Heart left ventricle (tissue), 13 donors: ENCODE data around the gene SMYD4.

Experiments used
- POLR2A ChIP-seq, 2 donors: fragments of 450-650 bp; IDR thresholded peaks; one replicate each; pipeline ENCODE4 v1.6.1; 2017; ENCODE audit warnings: antibody characterized with exemption in 2 of 2, mild to moderate bottlenecking in 2 of 2, moderate library complexity in 2 of 2
- TF ChIP-seq, protein P1 (sequence below), 12 donors: fragments of 200-600 bp; sonication (generic) in 4 of 12; IDR thresholded peaks; one replicate each; pipeline versions ENCODE4 v1.5.0 to v1.8.0; 2018 to 2022; ENCODE audit warnings: antibody characterized with exemption in 12 of 12, mild to moderate bottlenecking in 5 of 12
- donor health status: ischemic (EF 13 %, LVEDD 7.1; RV severe dilation, severe dysfunction).
- donor health status: DM: no; HTN: yes; CAD: no.
- donor health status: DM: no; HTN: no; CAD: no.
- donor health status: ischemic (EF 25% LVEDD 6.9; RV normal size, moderate dysfunction).
- donor health status: ischemic (EF 25% LVEDD 5.7; RV mildly dilated, moderate dysfunction).
- donor health status: ischemic (EF 35%, LVEDD 5.7; RV mildly dilated, moderate dysfunction).
- donor health status: nonischemic (EF 11% LVEDD 7.7; RV severe dilation, severe dysfunction).
- donor health status: DM: yes; HTN: yes; CAD: no.
- donor health status: PGD.
- donor health status: ischemic (EF 29% LVEDD 5.4; RV normal size, mild dysfunction).
- donor health status: nonischemic (EF 23%, LVEDD 6.1; RV moderate dilation, normal function).

DNA sequence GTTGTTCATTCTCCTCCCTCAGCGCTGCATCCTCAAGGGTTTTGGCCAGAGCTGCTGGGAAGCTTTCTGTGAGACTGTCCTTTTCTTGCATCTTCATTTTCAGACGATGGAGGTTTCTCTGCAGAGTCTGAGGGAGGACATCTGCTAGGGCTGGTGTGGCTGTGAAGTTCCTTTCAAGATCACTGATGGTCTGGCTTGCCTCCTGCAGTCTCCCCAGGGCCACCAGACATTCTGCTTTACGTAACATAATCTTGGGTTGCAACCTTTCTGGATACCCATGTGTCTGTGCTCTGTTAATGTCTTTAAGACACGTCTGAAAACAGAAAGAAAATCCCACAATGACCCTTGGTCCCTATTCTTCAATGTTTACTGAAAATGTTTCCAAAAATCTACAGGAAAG lies 29.0 kb downstream of the SMYD4 start:
- TF ChIP-seq, protein P1, sequence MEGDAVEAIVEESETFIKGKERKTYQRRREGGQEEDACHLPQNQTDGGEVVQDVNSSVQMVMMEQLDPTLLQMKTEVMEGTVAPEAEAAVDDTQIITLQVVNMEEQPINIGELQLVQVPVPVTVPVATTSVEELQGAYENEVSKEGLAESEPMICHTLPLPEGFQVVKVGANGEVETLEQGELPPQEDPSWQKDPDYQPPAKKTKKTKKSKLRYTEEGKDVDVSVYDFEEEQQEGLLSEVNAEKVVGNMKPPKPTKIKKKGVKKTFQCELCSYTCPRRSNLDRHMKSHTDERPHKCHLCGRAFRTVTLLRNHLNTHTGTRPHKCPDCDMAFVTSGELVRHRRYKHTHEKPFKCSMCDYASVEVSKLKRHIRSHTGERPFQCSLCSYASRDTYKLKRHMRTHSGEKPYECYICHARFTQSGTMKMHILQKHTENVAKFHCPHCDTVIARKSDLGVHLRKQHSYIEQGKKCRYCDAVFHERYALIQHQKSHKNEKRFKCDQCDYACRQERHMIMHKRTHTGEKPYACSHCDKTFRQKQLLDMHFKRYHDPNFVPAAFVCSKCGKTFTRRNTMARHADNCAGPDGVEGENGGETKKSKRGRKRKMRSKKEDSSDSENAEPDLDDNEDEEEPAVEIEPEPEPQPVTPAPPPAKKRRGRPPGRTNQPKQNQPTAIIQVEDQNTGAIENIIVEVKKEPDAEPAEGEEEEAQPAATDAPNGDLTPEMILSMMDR (IDR thresholded peaks at IDR 0.05), result no peak
- no peak for TF ChIP-seq POLR2A (IDR thresholded peaks at IDR 0.05)
